Esophagus squamous epithelium (tissue), 4 donors: ENCODE measurements around the gene PPA1.

Experiments used
- CTCF ChIP-seq, 6 experiments: fragments of 450-650 bp in 4 of 6; fragments of 200-600 bp in 2 of 6; sonication (generic) in 2 of 6; IDR thresholded peaks; one replicate each; pipeline ENCODE4 v1.5.1; 2016 to 2019; ENCODE audit warnings: antibody characterized with exemption in 6 of 6, mild to moderate bottlenecking in 4 of 6, moderate library complexity in 4 of 6
- POLR2A ChIP-seq, 4 donors: fragments of 450-650 bp; IDR thresholded peaks; one replicate each; pipeline ENCODE4 v1.6.1; 2017; ENCODE audit warnings: antibody characterized with exemption in 4 of 4, mild to moderate bottlenecking in 4 of 4, moderate library complexity in 3 of 4

- no peak for TF ChIP-seq CTCF (IDR thresholded peaks at IDR 0.05)
- no peak for TF ChIP-seq POLR2A (IDR thresholded peaks at IDR 0.05)
These were observed 69.8 kb downstream of the PPA1 start for GRCh38 chr10:70163448-70163847.
